NK-92 treated with Interleukin-12 subunit alpha and Interleukin-12 subunit beta, amount 100 ng/mL, for 24 hours (cell line): ENCODE data around the gene ERLIN1.
"Not testable (repeated sequence)": the region's sequence is repeated elsewhere in the genome, so short reads cannot be mapped to it uniquely, and the experiment has no call there.

Source experiments
- DNase-seq: peaks from one replicate; lab custom pipeline; 2025; lab: John Stamatoyannopoulos, UW

Gene ERLIN1

GRCh38 chr10:100133801-100134200 lies 52.0 kb downstream of the ERLIN1 start:
- DNase-seq = no peak

GRCh38 chr10:100132427-100132826 lies 53.4 kb downstream of the ERLIN1 start:
- no peak for DNase-seq

- DNase-seq = no peak
Observed at GRCh38 chr10:100131571-100131970, 54.3 kb downstream of the ERLIN1 start.

GRCh38 chr10:100130831-100131230 lies 55.0 kb downstream of the ERLIN1 start:
- DNase-seq = no peak

GRCh38 chr10:100129424-100129823 lies 56.4 kb downstream of the ERLIN1 start:
- no peak for DNase-seq

- DNase-seq = no peak
Observed at GRCh38 chr10:100128951-100129350, 56.9 kb downstream of the ERLIN1 start.

GRCh38 chr10:100125335-100125734 lies 60.5 kb downstream of the ERLIN1 start:
- DNase-seq = not testable (repeated sequence)

- DNase-seq = no peak
Observed at GRCh38 chr10:100124097-100124496, 61.7 kb downstream of the ERLIN1 start.

GRCh38 chr10:100122780-100123179 lies 63.0 kb downstream of the ERLIN1 start:
- no peak for DNase-seq

- DNase-seq = no peak
Observed at GRCh38 chr10:100120550-100120949, 65.3 kb downstream of the ERLIN1 start.

GRCh38 chr10:100119726-100120125 lies 66.1 kb downstream of the ERLIN1 start:
- no peak for DNase-seq

GRCh38 chr10:100114976-100115770 lies 70.7 kb downstream of the ERLIN1 start:
- no peak for DNase-seq

- DNase-seq = no peak
Observed at GRCh38 chr10:100114460-100114859, 71.4 kb downstream of the ERLIN1 start.

- DNase-seq = no peak
Observed at GRCh38 chr10:100109670-100110069, 76.2 kb downstream of the ERLIN1 start.

- DNase-seq = no peak
Observed at GRCh38 chr10:100106865-100107264, 79.0 kb downstream of the ERLIN1 start.

GRCh38 chr10:100104300-100104699 lies 81.5 kb downstream of the ERLIN1 start:
- no peak for DNase-seq

- DNase-seq = no peak
Observed at GRCh38 chr10:100103581-100103980, 82.2 kb downstream of the ERLIN1 start.

GRCh38 chr10:100101192-100102076 lies 84.4 kb downstream of the ERLIN1 start:
- DNase-seq = no peak

- DNase-seq = no peak
Observed at GRCh38 chr10:100100651-100101184, 85.1 kb downstream of the ERLIN1 start.
